ENCODE results near the gene PTPRN2.

The PTPRN2 gene

DNA sequence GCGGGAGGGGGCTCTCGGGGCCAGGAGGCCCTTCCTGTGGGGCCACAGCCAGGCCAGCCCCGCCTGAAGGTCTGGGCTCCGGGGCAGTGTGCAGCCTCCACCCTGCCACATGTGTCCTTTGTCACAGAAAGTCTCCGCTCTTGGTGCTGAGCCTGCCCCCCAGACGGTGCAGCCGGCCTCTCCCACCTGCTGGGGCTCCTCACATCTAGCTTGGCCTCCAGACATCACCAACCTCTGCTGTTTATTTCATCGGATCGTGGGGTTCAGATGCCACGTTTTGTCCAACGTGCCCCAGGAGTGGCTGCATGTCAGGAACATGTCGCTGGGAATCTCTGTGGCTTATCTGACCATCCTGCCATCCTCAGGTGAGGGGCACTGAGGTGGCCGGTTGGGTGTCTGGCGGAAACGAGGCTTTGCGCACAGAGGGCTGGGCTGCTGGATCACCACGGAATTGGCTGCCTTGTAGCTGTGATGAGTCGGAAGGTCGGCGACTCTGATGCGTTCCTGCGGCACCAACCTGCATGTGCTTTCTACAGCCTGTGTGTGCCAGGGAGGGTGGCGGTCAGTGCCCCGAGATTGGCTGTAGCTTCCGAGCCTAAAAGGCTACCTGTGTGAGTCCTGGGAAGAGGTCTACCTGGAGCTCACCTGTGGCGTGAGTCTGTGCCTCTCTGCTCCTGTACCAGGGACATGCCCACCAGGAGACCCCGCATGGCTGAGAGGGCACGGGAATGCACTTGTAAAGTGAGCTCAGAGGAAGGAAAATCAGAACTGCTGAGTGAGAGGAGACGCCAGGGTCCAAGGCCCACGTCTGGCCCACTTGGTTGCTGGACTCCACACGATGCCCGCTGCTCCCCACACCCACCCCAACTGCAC lies 934.4 kb downstream of the PTPRN2 start:
- no peak for DNase-seq (ENCODE audit: low read depth in 1 of 2, low spot score in 1 of 2)

DNA sequence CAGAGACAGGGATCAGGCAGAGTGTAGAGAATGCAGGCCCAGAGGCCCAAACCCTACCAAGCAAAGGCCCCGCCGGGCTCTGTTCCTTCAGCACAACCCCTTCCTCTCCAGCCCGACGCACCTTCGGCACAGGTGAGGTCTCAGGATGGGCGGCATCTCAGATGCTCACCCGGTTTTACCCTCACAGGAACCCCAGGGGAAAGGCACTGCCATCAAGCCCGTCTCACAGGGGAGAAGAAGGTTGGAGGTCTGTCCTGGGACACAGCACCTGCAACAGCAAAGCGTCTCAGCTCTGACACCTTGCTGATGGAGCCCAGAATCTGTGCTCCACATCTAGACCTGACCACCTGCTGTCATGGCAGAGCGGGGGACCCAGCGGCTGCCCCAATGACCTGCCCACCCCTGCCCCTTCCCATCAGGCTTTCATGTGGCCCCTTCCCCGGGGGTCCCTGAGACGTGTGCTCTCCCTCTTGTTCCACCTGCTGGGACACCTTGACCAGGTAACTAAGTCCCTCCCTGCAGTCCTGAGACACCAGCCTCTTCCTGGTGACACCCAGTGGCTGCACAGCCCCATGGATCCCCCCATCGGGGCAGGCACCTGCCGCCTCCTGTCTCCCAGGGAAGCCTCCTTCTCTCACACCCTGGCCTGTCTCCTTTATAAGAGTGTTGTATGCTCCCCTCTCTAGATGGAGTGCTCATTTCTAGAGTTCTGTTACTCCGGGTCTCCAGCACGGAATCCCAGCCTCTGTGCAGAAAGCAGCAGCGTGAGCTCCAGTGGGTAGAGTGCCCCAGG lies 935.3 kb downstream of the PTPRN2 start:
- no peak for DNase-seq (ENCODE audit: low read depth in 1 of 2, low spot score in 1 of 2)

DNA sequence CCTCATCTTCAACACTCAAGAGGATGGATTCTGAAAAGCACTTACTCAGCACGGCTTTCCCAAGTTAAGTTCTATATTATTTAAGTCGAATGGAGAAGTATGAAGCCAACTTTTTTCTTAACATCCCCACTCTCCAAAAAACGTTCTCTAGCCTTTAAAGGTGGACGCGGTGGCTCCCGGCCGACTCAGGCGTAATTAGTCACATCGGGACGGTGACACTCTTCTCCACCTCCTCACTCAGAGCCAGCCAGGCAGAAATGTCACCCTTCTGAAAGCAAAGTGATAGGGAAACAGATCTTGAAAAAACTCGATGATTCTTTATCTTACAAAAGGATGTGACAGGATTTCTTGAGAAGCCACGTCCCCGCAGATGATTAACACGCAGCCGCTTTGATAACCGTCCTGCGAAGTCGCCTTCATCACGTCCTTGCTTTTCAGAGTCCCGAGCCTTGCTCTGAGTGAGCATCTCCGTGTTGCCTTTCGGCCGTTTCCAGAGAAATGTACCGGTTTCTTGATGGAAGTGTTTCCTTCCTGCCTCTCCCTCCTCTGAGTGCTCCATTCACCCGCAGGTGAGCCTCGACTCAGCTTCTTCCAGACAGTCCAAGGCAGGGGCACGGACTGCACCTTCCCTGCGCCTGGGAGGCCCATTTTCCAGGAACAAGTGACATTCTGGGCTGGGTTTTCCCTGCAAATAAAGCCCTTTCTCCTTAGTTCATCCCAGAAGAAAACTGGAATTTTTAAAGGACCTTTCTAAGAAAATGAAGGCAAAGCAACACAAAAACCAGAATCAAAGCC lies 936.1 kb downstream of the PTPRN2 start:
- DNase-seq (ENCODE audit: low read depth in 1 of 2, low spot score in 1 of 2): no peak

DNA sequence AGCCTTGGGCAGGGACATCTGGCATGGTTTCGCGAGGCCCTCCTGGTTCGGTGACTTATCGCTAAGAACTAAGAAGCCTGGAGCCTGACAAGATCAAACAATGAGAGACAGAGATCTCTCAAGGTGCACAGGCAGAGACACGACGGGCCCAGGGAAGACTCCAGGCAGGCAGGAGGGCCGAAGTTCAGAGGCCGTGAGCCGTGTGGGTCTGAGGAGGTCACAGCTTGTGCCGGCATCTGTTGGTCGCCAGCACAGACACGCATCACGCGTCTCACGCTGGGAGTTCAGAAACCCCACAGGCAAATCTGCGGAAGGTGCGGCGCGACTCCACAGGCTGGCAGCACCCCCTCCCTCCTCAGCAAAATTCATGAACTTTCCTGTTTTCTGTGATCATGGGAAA lies 936.8 kb downstream of the PTPRN2 start:
- no peak for DNase-seq (ENCODE audit: low read depth in 1 of 2, low spot score in 1 of 2)

DNA sequence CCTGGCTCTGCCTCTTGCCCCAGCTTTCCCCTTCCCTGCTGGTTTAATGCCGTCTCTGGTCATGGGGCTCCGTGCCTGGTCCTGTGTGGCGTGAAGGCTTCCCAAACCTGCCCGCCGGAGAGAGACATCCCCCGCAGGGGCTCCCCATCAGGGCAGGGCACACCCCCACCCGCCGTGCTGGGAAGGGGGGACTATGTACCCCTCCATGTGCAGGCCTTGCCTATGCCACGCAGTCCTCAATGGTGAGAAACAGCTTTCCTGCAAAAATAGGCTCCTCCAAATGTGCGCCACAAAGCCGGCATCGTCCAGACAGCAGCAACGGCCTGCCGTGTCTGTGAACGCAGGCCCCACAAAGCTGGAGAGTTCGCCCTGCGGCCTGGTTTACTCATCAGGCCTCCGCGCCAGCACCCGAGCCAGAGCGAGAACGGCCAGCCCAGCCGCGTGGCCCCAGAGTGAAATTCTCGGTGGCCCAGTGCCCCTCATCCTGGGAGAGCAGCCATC lies 937.4 kb downstream of the PTPRN2 start:
- DNase-seq (ENCODE audit: low read depth in 1 of 2, low spot score in 1 of 2): no peak

DNA sequence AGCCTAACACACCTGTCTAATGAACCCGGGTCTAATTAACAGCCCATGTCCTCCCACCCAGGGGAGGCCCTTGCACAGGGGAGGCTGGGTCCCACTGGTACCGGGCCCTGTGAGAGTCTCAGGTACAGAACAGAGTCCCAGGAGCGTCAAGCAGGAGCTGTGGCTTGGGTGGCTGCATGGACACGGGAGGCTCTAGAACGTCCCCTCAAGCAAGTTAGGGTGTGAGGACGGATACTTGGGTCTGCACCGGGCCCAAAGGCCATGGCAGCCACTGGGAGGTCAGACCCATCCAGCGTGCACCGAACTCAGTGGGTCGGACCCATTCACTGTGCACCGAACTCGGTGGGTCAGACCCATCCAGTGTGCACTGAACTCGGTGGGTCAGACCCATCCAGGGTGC lies 941.1 kb downstream of the PTPRN2 start:
- DNase-seq (ENCODE audit: low read depth in 1 of 2, low spot score in 1 of 2): no peak

DNA sequence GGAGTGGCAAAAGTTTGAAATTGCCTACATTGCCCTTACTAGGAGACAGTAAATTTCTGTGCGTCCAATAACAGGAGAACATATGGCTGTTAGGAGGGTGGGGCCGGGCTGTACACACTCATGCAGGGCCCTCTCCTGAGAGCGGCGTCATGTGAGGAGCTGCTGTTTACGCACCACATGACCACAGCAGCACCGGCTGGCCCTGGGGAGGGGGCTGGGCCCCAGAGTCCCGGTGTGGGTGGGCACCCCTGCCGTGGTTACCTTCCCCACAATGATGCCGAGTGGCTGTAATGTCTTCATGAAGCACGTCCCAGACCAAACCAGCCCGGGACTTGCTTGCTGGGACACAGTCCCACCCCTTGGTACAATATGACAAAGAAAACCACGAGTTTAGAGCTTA lies 942.1 kb downstream of the PTPRN2 start:
- DNase-seq (ENCODE audit: low read depth in 1 of 2, low spot score in 1 of 2): no peak

DNA sequence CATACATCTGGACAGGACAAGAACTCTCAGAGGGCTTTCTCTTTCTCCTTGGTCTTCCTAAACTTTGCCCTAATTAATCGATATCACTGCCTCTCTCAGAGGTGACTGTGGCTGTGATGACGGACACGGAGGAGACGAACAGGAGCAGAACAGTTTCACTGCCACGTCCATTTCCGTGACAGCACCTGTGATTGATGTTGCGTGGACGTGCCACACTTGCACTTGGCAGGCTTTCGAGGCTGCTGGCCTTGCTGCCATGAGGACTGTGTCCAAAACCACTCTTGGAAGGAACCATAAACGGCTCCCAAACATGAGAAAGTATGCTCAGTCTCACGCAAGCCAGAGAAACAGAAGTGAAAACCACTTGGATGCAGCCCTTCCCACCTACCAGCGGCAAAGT lies 942.7 kb downstream of the PTPRN2 start:
- DNase-seq (ENCODE audit: low read depth in 1 of 2, low spot score in 1 of 2): no peak

DNA sequence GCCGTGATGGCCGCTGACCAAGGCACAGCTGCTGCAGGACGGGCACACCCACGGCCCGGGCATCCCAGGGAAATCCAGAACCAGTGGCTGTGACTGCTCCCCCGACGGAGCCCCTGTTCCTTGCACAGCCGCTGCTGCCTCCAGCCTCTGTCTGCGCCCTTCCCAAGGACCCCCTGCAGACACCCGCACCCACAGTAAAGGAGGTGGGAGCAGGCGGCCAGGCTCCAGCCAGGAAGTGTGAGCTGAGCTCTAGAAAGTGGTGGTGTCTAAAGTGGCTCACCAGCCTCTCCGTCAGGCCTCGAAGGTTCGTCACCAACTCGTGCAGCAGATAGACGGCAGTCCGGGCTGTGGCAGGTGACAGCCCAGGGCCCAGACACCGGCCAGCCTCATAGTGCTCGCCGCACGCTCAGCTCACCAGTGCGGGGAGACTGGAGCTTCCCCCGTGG lies 944.1 kb downstream of the PTPRN2 start:
- DNase-seq (ENCODE audit: low read depth in 1 of 2, low spot score in 1 of 2): no peak

DNA sequence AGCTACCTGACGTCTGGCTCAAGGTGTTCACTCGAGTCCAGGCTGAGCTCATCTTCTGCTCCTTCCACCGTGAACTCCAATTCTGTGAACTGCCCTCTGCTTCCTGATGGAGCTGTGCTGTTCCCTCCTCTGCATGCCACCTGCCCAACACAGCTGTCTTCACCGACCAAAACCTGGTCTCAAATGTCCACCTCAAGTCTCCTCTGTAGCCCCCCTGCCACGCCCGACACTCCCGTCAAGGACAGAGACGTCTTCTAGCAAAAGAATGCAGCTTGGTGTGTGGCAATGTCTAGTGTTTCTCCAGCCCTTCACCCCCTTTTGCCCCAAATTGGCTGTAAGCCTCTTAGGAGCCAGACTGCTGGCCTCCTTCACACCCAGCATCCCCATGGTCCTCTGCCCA lies 945.8 kb downstream of the PTPRN2 start:
- DNase-seq (ENCODE audit: low read depth in 1 of 2, low spot score in 1 of 2): no peak

DNA sequence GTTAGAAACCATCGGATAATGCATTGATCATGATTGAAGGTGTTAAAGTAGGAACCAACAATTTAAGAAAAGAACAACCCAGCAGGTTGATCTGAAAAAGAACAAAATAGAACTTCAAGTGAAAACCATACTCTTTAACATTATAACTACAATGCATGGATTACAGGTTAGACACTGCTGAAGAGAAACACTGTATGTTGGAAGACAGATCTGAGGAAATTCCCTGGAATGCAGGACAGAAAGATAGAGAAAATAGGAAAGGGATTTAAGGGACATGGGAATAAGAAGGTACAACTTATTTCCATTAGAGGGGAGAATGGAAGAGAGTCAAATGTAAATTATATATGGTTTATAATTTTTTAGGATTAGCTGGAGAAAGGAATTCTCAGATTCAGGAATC lies 947.5 kb downstream of the PTPRN2 start:
- no peak for DNase-seq (ENCODE audit: low read depth in 1 of 2, low spot score in 1 of 2)

DNA sequence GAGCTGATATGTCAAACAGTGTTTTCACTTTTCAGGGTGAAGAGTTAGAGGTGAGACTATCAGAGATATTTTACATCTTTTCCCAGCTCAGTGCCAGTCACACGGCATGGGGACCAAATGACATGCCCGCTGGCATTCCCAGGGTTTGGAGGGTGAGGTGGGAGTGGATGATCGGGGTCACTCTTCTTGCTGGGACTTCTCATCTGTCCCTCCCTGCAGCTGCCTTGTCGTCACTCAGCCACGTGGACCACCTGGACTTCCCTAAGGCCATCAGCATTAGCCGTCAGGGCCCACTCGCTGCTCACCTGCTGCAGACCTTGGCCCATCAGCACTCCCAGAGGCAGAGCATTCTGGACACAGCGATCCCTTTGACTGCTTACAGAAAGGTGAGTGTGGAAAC lies 949.1 kb downstream of the PTPRN2 start:
- no peak for DNase-seq (ENCODE audit: low read depth in 1 of 2, low spot score in 1 of 2)

DNA sequence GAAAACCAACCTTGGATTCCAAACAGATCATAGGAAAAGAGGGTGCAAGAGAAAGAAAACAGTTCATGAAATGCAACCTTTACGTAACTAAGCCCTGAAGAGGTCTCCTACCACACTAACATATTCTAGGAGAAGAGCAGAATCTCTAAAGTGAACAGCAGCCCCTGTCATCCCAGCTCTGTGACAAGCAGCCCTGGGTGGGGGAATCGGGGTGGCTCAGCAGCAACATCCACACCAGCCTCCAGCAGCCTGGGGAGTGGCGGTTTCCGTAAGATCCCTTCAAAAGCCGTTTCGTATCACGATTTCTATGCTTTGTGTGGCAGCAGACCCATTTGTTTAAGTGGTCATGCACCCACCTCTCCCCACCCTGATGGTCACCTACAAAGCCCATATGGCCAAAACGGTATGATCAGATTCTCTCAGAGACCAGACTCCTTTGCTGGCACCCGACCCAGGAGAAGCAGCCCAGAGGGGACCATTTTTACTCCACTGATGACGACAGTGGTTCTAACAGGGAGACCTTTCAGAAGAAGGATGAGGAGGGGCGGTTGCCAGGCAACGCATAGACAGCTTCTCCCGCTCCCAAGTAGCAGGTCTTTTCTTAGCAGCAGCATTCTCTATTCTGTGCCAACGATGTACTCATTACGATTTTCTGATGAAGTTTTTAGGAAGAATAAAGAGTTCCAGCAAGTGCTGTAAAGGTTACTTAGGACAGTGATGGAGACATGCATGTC lies 950.2 kb downstream of the PTPRN2 start:
- no peak for DNase-seq (ENCODE audit: low read depth in 1 of 2, low spot score in 1 of 2)

DNA sequence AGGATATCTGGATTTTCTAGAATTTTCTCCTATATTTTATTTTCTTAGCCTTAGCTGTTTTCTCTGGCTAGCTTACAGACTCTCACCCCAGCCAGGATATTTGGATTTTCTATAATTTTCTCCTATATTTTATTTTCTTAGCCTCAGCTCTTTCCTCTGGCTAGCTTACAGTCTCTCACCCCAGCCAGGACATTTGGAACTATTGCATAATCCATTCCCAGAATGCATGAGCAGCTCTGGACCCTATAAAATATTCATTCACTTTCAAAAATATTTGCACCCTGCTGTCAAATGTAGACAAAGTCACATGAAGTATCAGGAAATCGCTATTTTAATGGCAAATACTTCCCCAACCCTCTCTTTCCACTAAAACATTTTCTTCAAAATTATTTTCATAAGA lies 952.0 kb downstream of the PTPRN2 start:
- no peak for DNase-seq (ENCODE audit: low read depth in 1 of 2, low spot score in 1 of 2)

DNA sequence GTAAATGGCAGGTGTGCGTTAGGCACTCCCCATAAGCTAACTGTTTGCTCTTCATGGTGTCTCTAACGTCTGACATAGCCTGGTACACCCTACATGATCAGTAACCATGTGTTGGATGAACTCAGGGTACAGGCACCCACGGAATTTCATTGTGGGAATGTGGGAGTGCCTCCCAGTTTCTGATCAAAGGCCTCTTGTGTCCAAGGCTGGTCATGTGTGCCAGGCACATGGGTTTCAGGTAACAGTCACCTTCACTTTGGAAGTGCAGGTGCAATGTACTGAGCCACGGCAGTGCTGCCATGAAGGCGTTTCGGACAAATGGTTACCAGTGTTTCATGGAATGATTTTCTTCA lies 952.5 kb downstream of the PTPRN2 start:
- DNase-seq (ENCODE audit: low read depth in 1 of 2, low spot score in 1 of 2): no peak

DNA sequence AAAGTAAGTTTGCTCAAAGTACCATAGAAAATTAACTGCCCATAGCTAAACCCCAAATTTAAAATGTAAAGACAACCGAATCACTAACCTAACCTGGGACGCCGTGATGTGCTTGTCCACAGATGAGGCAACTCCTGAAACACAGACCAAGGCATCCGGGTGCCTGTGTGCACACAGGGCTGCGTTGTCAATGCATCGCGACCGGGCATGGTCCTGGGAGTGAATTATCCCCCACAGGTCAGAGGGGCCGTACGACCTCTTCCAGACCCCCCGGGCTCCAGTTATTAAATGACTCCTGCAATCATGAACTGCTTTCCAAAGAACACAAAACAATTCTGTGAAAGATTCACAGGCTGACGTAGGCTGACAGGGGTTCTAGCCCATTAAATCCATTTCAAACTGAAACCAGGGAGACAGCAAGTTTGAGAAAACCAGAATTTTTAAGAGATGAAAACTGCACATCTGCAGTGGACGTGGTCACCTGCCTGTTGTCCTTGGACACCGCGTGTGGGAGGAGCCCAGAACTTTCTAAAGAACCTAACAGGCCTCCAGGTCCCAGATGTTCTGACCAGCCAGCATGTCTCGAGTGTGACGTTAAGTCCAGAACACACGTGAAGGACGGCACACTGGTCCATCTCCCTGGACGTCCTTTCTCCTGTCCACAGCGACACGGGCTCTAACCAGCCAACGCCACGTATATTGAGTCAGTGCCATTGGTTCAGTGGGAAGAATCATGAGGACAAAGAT lies 953.0 kb downstream of the PTPRN2 start:
- no peak for DNase-seq (ENCODE audit: low read depth in 1 of 2, low spot score in 1 of 2)

DNA sequence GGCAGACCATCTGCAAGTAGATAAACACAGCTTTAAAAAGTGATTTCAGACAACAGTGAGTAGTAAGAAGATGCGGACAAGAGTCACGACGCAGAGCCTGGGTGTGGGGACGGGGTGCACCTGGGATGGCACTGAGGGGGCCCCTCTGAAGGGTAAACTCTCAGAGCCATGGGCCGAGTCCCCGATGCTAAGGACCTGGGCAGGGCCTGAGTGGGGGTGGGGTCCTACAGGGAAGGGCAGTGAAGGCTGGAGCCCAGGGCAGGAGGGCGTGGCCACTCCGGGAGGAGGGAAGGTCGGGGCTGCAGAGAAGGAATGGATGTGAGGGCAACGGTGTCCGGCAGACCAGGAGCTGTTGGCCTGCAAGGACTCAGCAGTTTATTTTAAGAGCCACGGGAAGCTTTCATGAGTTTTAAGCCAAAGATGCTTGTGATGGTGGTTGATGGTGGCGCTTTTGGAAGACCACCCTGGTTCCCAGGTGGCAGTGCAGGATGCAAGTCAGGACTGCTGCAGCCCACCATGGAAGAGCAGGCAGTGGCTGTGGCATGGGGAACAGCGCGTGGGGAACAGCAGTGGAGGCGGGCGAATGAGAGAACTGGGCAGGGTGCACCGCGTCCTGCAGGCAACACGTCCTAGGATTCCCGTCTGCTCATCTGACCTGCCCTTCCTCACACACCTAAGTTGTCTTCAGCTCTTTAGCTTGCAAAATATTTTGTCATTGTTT lies 954.0 kb downstream of the PTPRN2 start:
- no peak for DNase-seq (ENCODE audit: low read depth in 1 of 2, low spot score in 1 of 2)

DNA sequence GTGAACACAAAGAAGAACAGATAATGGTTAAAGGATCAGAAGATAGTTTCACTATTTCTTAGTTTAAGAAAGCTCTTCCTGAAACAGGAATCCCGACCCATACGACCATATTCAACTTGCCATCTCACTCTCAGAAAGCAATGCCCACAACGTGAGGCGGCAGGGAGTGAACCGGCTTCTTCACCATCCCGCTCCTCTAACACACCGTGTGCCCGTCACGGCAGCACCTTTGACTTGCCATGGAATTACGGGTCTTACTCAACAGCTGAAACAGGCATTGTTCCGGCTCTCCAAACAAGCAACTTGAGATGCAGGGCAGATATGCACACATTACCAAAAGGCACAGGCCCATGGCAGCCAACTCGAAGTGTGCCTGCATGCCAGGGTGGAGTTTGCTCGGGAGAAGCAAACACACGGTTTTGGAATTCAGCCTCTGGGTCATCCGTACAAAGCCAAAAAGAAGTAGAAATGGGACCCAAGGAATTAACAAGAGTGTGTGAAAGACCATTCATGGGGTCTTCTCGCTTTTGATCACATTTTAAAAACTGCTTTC lies 957.2 kb downstream of the PTPRN2 start:
- no peak for DNase-seq (ENCODE audit: low read depth in 1 of 2, low spot score in 1 of 2)

DNA sequence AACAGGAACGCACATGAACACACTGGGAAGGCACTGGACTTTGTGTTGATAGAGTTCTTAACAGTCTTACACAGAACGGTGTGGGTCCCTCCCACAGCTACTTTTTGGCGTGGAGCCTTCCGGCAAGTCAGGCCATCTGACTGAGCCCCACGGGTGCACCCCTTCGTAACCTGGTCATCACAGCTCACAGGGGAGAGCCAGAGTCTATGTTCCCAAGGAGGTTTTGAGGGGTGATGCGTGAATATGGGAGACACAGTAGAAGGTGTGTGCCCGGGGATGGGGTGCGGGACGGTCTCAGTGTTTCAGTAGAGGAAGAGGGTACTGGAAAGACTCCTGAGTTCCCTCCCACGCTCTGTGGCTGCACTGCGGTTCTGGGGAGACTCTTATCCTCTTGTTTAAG lies 959.2 kb downstream of the PTPRN2 start:
- no peak for DNase-seq (ENCODE audit: low read depth in 1 of 2, low spot score in 1 of 2)
